B cell (primary cell): ENCODE data around the gene DNAH6. TPM values are rescaled to one million over a fixed set of nuclear protein-coding genes. Genes with fewer than 3 reads are reported as not detected.

ENCODE experiments used
- ATAC-seq: fragments of 200-7000 bp; cut with Tn5 transposase; one replicate; pipeline ENCODE4 v1.10.0; 2021; ENCODE audit warnings: low read depth, mild to moderate bottlenecking, moderate number of reproducible peaks, moderate library complexity
- CTCF ChIA-PET: fragments of 350-600 bp; sonication (Branson Sonifier 250); formaldehyde crosslinking; loops from one replicate; lab custom pipeline; 2021; ENCODE audit warnings: antibody characterized with exemption, inconsistent platforms; lab: Charles Lee
- POLR2A ChIA-PET: fragments of 350-600 bp; sonication (Branson Sonifier 250); formaldehyde crosslinking; loops from one replicate; lab custom pipeline; 2021; ENCODE audit warnings: antibody characterized with exemption; lab: Charles Lee
- DNase-seq: peaks from one replicate; pipeline ENCODE4 v3.0.0; 2013
- H2AFZ ChIP-seq: 2 replicates; pipeline ENCODE4 v1.6.1; 2012; ENCODE audit warnings: mild to moderate bottlenecking, low read depth, low read length; ENCODE audit not compliant: insufficient read depth, poor library complexity, severe bottlenecking
- H3K27ac ChIP-seq, 2 donors: 1 replicate in 1 of 2; 2 replicates in 1 of 2; pipeline ENCODE4 v1.5.1; 2012 to 2013; ENCODE audit warnings: low read length in 2 of 2, mild to moderate bottlenecking in 2 of 2, moderate library complexity in 1 of 2
- H3K27me3 ChIP-seq, 4 experiments: fragments of 200-600 bp in 1 of 4; sonication (generic) in 1 of 4; replicated peaks in 1 of 4; 1 replicate in 2 of 4; 2 replicates in 2 of 4; pipeline versions ENCODE4 v1.6.1 to v1.7.0; 2013 to 2016; ENCODE audit warnings: low read length in 3 of 4, mild to moderate bottlenecking in 2 of 4, mixed read lengths in 1 of 4, moderate library complexity in 1 of 4; ENCODE audit not compliant: insufficient read depth in 4 of 4, control insufficient read depth in 3 of 4; ENCODE audit errors: control extremely low read depth in 1 of 4
- H3K36me3 ChIP-seq, 2 experiments: replicated peaks in 1 of 2; 1 replicate in 1 of 2; 2 replicates in 1 of 2; pipeline versions ENCODE4 v1.6.1 to v1.7.1; 2013; ENCODE audit warnings: low read length in 1 of 2; ENCODE audit not compliant: insufficient read depth in 2 of 2, control insufficient read depth in 1 of 2; ENCODE audit errors: control extremely low read depth in 1 of 2, extremely low read depth in 1 of 2
- H3K4me1 ChIP-seq, 2 donors: fragments of 200-600 bp in 1 of 2; sonication (generic) in 1 of 2; 1 replicate in 1 of 2; 2 replicates in 1 of 2; pipeline versions ENCODE4 v1.5.1 to v1.6.1; 2013 to 2017; ENCODE audit warnings: low read length in 2 of 2; ENCODE audit not compliant: control insufficient read depth in 2 of 2, insufficient read depth in 2 of 2
- H3K4me2 ChIP-seq: replicated peaks from 2 replicates; pipeline ENCODE3; 2012; ENCODE audit warnings: mild to moderate bottlenecking, low read depth, low read length; ENCODE audit not compliant: poor library complexity, severe bottlenecking
- H3K4me3 ChIP-seq, 5 experiments: fragments of 200-600 bp in 1 of 5; sonication (generic) in 1 of 5; 1 replicate in 3 of 5; 2 replicates in 2 of 5; pipeline versions ENCODE4 v1.5.1 to v1.7.0; 2011 to 2016; ENCODE audit warnings: low read length in 4 of 5, mild to moderate bottlenecking in 4 of 5, low read depth in 2 of 5, control low read depth in 1 of 5, moderate library complexity in 1 of 5; ENCODE audit not compliant: insufficient read depth in 1 of 5; ENCODE audit errors: control extremely low read depth in 1 of 5, extremely low read depth in 1 of 5
- H3K79me2 ChIP-seq: fragments of 200-600 bp; sonication (generic); one replicate; pipeline ENCODE4 v1.6.0; 2016; ENCODE audit warnings: low read length; ENCODE audit not compliant: control insufficient read depth, insufficient read depth
- H3K9ac ChIP-seq: fragments of 200-600 bp; sonication (generic); 2 replicates; pipeline ENCODE4 v1.6.1; 2017; ENCODE audit warnings: mild to moderate bottlenecking, low read length, moderate library complexity
- H3K9me3 ChIP-seq, 3 donors: one replicate each; pipeline versions ENCODE4 v1.6.1 to v1.7.1; 2013; ENCODE audit warnings: low read length in 2 of 3; ENCODE audit not compliant: control insufficient read depth in 2 of 3, insufficient read depth in 1 of 3; ENCODE audit errors: control extremely low read depth in 1 of 3
- H4K20me1 ChIP-seq: 2 replicates; pipeline ENCODE4 v1.6.0; 2012; ENCODE audit warnings: mild to moderate bottlenecking, low read length; ENCODE audit not compliant: insufficient read depth, control insufficient read depth, poor library complexity, severe bottlenecking
- H3K27ac Mint-ChIP-seq: one replicate; pipeline ENCODE4 v1.8.0; 2021; ENCODE audit warnings: mixed read lengths
- H3K27me3 Mint-ChIP-seq: one replicate; pipeline ENCODE4 v1.8.0; 2021; ENCODE audit warnings: mixed read lengths
- H3K4me1 Mint-ChIP-seq: one replicate; pipeline ENCODE4 v1.8.0; 2021; ENCODE audit warnings: mixed read lengths
- H3K4me3 Mint-ChIP-seq: one replicate; pipeline ENCODE4 v1.8.0; 2021; ENCODE audit warnings: mixed read lengths
- H3K9me3 Mint-ChIP-seq: one replicate; pipeline ENCODE4 v1.8.0; 2022; ENCODE audit warnings: mixed read lengths; ENCODE audit not compliant: insufficient read depth
- CTCF ChIP-seq: fragments of 200-600 bp; IDR thresholded peaks from one replicate; pipeline ENCODE4 v1.8.0; 2022; ENCODE audit warnings: antibody characterized with exemption, mild to moderate bottlenecking
- EZH2 ChIP-seq: IDR thresholded peaks from 2 replicates; pipeline ENCODE4 v1.6.1; 2012; ENCODE audit warnings: borderline replicate concordance, low read depth, mild to moderate bottlenecking, moderate library complexity, low read length; ENCODE audit not compliant: insufficient read depth, poor library complexity, severe bottlenecking
- WGBS: methylation state at CpG from one replicate; pipeline ENCODE4 v1.1.5; 2013; ENCODE audit warnings: missing lambda C conversion rate; ENCODE audit not compliant: insufficient coverage; 5-methylcytosine and 5-hydroxymethylcytosine counted together
- intact Hi-C: fragments of 100-400 bp; cut with micrococcal nuclease; formaldehyde crosslinking; loops from one replicate; pipeline ENCODE4 v1.10.0; 2022
- polyA plus RNA-seq: library from polyadenylated mRNA; depleted of rRNA; stranded (reverse); fragments of >200 nt; gene quantifications from 2 replicates; pipeline ENCODE4 v1.2.3, GENCODE V29; 2012
- total RNA-seq, 2 donors: library from RNA; stranded (reverse); fragments of 120-200 nt in 1 of 2; gene quantifications; 1 replicate in 1 of 2; 2 replicates in 1 of 2; pipeline versions ENCODE4 v1.2.3 to v1.2.4, GENCODE V29; 2013 to 2022

The DNAH6 gene
- total and polyA plus RNA-seq, 2 donors (not counting 1 experiment from before 2014, with no cell fraction given): 0.01 to 1.9 TPM

- Mint-ChIP-seq H3K27me3 (peaks cover 11% of the 10 kb centered on the region), H3K4me3 (no peak overlapping the region), H3K4me1 (no peaks in the 10 kb centered on the region), H3K9me3 (peaks cover 4% of the 10 kb centered on the region), H3K27ac (no peak overlapping the region)
- no peak for ATAC-seq
- H3K9me3 ChIP-seq: peaks cover 0 to 9% (median 7%) of the 10 kb centered on the region in 3 donors
- H3K27ac ChIP-seq: no peak overlapping the region
- H3K4me1 ChIP-seq: no peaks in the 10 kb centered on the region
- intact Hi-C loops: no loop called here
- CTCF ChIA-PET: no interaction called here
- no peak for DNase-seq
- H3K4me2 ChIP-seq: no peak overlapping the region
- no peak for TF ChIP-seq CTCF
- WGBS: 92% methylated on average over 1 of the region's 3 CpGs
- no peak overlapping the region for H3K9ac ChIP-seq
- no peaks in the 10 kb centered on the region for H3K79me2 ChIP-seq
- no peaks in the 10 kb centered on the region for H3K36me3 ChIP-seq
- H3K27me3 ChIP-seq: peaks cover 0 to 2% (median 0%) of the 10 kb centered on the region in 4 experiments
- H4K20me1 ChIP-seq: no peaks in the 10 kb centered on the region
- no peak overlapping the region for H2AFZ ChIP-seq
- H3K4me3 ChIP-seq: no peak overlapping the region
- POLR2A ChIA-PET: no interaction called here
These were observed 39.9 kb downstream of the DNAH6 start for GRCh38 chr2:84556190-84556589.

- POLR2A ChIA-PET: no interaction called here
These were observed 43.5 kb downstream of the DNAH6 start for GRCh38 chr2:84559838-84560237.

More at GRCh38 chr2:84559838-84560237, 43.5 kb downstream of the DNAH6 start:
- H3K36me3 ChIP-seq: no peaks in the 10 kb centered on the region
- H2AFZ ChIP-seq: no peak overlapping the region
- DNase-seq (no peak), ATAC-seq (no peak)
- H3K4me1 ChIP-seq: no peaks in the 10 kb centered on the region
- CTCF ChIA-PET: no interaction called here
- H3K4me3 ChIP-seq: no peak overlapping the region
- intact Hi-C loops: no loop called here
- no peaks in the 10 kb centered on the region for H3K27me3 ChIP-seq
- H3K9ac ChIP-seq: no peak overlapping the region
- Mint-ChIP-seq H3K9me3 (peaks cover 6% of the 10 kb centered on the region), H3K27ac (no peak overlapping the region), H3K27me3 (peaks cover 24% of the 10 kb centered on the region), H3K4me3 (no peak overlapping the region), H3K4me1 (no peaks in the 10 kb centered on the region)
- H3K27ac ChIP-seq: no peak overlapping the region
- no peaks in the 10 kb centered on the region for H3K79me2 ChIP-seq
- H3K9me3 ChIP-seq: peaks cover 0 to 9% (median 7%) of the 10 kb centered on the region in 3 donors
- no peak for TF ChIP-seq EZH2
- TF ChIP-seq CTCF: no peak
- no peaks in the 10 kb centered on the region for H4K20me1 ChIP-seq
- H3K4me2 ChIP-seq: no peak overlapping the region
